Esophagus muscularis mucosa (tissue), 4 donors: ENCODE data around the gene GJB3.

Experiments used
- CTCF ChIP-seq, 3 experiments: fragments of 200-600 bp in 2 of 3; fragments of 450-650 bp in 1 of 3; sonication (generic) in 2 of 3; IDR thresholded peaks; one replicate each; pipeline ENCODE4 v1.5.1; 2017 to 2019; ENCODE audit warnings: antibody characterized with exemption in 3 of 3, mild to moderate bottlenecking in 2 of 3, moderate library complexity in 1 of 3
- EP300 ChIP-seq: sonication (generic); formaldehyde crosslinking; IDR thresholded peaks from one replicate; pipeline ENCODE4 v1.6.1; 2017; ENCODE audit warnings: antibody characterized with exemption
- POLR2A ChIP-seq: fragments of 450-650 bp; IDR thresholded peaks from one replicate; pipeline ENCODE4 v1.6.1; 2017; ENCODE audit warnings: antibody characterized with exemption, moderate library complexity, mild to moderate bottlenecking, low read depth
- POLR2AphosphoS5 ChIP-seq, 2 donors: sonication (generic); formaldehyde crosslinking; IDR thresholded peaks; one replicate each; pipeline ENCODE4 v1.6.1; 2017; ENCODE audit warnings: antibody characterized with exemption in 2 of 2

GRCh38 chr1:34739613-34740012 is 41.4 kb upstream of the GJB3 start:
- no peak for TF ChIP-seq CTCF (IDR thresholded peaks at IDR 0.05)
- TF ChIP-seq POLR2A: no peak
- TF ChIP-seq EP300: no peak
- no peak for TF ChIP-seq POLR2AphosphoS5 (IDR thresholded peaks at IDR 0.05)
